ENCODE results near the gene CCDC9.

DNA sequence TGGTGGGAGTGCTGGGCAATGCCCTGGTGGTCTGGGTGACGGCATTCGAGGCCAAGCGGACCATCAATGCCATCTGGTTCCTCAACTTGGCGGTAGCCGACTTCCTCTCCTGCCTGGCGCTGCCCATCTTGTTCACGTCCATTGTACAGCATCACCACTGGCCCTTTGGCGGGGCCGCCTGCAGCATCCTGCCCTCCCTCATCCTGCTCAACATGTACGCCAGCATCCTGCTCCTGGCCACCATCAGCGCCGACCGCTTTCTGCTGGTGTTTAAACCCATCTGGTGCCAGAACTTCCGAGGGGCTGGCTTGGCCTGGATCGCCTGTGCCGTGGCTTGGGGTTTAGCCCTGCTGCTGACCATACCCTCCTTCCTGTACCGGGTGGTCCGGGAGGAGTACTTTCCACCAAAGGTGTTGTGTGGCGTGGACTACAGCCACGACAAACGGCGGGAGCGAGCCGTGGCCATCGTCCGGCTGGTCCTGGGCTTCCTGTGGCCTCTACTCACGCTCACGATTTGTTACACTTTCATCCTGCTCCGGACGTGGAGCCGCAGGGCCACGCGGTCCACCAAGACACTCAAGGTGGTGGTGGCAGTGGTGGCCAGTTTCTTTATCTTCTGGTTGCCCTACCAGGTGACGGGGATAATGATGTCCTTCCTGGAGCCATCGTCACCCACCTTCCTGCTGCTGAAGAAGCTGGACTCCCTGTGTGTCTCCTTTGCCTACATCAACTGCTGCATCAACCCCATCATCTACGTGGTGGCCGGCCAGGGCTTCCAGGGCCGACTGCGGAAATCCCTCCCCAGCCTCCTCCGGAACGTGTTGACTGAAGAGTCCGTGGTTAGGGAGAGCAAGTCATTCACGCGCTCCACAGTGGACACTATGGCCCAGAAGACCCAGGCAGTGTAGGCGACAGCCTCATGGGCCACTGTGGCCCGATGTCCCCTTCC lies 63.9 kb downstream of the CCDC9 start:
- TF ChIP-seq, protein P1, sequence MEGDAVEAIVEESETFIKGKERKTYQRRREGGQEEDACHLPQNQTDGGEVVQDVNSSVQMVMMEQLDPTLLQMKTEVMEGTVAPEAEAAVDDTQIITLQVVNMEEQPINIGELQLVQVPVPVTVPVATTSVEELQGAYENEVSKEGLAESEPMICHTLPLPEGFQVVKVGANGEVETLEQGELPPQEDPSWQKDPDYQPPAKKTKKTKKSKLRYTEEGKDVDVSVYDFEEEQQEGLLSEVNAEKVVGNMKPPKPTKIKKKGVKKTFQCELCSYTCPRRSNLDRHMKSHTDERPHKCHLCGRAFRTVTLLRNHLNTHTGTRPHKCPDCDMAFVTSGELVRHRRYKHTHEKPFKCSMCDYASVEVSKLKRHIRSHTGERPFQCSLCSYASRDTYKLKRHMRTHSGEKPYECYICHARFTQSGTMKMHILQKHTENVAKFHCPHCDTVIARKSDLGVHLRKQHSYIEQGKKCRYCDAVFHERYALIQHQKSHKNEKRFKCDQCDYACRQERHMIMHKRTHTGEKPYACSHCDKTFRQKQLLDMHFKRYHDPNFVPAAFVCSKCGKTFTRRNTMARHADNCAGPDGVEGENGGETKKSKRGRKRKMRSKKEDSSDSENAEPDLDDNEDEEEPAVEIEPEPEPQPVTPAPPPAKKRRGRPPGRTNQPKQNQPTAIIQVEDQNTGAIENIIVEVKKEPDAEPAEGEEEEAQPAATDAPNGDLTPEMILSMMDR (IDR thresholded peaks at IDR 0.05), result no peak
- TF ChIP-seq POLR2AphosphoS5 (IDR thresholded peaks at IDR 0.05) (no peak), EP300 (IDR thresholded peaks at IDR 0.05; ENCODE audit: low read depth) (no peak)

Measured in transverse colon (tissue), 4 donors.